GM18873 (cell line): Measurements from ENCODE around the gene ERBB4.

Source experiments
- ATAC-seq: cut with Tn5 transposase; IDR thresholded peaks from one replicate; pipeline ENCODE4 v1.9.1; 2021; ENCODE audit warnings: mild to moderate bottlenecking, moderate library complexity, moderate number of reproducible peaks; ENCODE audit not compliant: unreplicated experiment, low FRiP score

ERBB4 gene

GRCh38 chr2:212441821-212442220, 96.8 kb downstream of the ERBB4 start:
- no peak for ATAC-seq

DNA sequence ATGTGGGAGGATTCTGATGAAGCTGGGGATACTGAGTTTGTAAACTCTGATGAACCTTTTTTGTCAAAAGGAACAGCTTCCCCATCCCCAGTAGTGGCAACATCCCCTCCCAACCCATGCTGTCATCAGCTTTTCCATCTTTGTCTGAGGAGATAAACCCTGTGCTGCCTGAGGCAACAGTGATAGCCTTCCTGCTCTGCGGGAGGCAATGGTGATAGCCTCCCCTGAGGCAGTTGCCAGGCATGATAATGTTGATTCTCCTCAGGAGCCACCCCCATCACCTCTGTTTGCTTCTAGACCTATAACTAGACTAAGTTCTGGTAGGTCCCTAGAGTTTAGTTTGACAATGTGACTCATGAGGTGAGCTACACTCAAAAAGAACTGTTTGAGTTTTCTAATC, 97.5 kb downstream of the ERBB4 start:
- no peak for ATAC-seq

GRCh38 chr2:212428681-212429478, 109.7 kb downstream of the ERBB4 start:
- ATAC-seq = no peak

GRCh38 chr2:212427638-212428037, 111.0 kb downstream of the ERBB4 start:
- ATAC-seq = no peak

DNA sequence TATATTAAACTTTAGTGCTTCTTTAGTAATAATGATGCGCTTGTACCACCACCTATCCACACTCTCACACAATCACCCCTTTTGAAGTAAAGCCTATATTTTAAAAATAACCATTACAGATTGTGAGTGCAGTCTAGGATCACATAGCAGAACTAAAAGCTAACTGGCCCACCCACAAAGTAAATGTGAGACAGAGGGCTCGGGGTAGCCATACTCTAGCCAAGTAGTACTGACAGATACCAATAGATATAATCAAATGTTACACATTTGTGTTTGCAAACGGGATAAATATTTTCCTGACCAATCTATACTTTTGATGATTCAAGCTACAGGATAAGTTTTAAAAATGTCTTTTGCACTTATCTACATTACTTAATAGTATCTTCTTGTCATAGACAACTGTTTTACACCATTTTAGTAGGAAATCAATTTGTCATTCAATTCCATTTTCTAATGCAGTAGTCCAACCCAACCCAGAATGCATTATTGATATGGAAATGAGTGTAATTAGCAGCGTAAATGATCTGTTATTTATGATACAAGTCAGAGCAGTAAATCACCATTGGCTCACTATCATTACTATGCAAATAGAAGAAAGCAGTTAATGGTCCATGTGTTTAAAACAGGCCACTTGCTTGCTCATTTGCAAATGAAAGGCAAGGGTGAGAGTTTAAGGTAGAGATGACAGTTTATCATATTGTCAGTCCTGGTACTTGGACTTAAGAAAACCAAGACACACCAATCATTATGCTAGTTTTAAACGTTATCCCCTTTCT, 111.8 kb downstream of the ERBB4 start:
- ATAC-seq = no peak

- no peak for ATAC-seq
Measured at GRCh38 chr2:212424082-212424481, 114.5 kb downstream of the ERBB4 start.

DNA sequence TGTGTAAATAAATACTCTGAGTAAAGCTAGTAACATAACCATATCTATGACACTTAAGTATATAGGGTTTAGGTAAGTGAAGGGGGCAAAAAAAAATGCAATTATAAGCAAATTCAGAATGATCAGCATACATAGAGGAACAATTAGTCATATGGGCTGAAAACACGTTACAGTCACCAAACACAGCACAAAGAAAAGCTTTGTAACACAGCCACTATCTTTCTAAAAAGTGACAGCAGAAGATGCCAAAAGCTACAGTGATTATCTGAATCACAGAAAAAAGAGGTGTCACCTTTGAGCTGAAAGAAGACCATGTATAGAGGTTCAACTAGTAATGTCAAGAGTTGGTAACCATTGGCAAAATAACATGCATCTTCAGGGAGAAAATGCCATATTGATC, 115.5 kb downstream of the ERBB4 start:
- no peak for ATAC-seq

DNA sequence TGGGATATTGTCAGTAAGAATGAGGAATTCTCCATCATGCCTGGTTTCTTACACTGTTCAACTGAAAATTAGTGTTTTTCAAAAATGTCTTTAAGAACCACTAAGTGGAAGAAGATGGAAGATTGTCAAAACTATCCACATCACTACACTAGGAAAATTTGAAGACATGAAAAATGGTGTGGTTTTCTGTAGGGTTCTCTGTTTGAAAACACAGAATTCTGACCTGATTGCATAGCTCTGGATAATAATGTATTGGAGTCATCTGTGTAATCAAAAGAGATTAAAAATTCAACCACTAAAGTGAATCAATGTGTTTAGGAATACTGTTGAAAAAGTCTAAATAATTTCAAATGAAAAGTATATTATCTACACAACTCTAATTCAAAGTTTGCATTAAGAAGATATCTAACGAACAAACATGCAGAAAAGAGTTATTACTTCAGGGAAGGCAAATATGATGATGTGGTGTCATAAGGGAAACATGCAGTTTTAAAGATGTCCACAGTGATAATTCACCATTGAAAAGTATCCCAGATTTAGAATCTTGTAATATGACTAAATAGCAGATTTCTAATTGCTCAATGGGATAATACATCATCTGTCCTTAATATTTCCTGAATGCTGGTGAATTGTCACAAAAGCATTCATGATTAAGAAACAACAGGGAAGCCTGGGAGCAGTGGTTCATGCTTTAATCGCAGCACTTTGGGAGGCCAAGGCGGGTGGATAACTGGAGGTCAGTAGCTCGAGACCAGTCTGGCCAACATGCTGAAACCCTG, 116.9 kb downstream of the ERBB4 start:
- no peak for ATAC-seq

DNA sequence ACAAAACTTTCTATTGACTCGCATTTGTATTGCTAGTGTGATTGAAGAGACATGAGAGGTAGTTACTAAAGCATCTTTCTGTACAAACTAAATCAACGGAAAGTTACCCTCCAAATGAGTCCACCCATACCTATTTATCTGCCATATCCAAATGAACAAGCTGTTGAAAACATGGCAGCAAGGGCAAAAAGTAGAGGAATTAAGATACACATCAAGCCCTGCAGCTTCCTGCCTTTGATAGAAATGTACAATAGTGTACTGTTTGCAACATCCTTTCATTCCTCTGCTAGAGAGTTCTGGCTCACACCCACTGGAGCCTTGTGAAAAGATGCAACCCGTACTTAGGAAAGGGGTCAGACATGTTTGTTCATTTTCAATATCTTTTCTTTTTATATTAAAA, 122.5 kb downstream of the ERBB4 start:
- ATAC-seq = no peak

- no peak for ATAC-seq
Measured at GRCh38 chr2:212414767-212415211, 123.8 kb downstream of the ERBB4 start.

DNA sequence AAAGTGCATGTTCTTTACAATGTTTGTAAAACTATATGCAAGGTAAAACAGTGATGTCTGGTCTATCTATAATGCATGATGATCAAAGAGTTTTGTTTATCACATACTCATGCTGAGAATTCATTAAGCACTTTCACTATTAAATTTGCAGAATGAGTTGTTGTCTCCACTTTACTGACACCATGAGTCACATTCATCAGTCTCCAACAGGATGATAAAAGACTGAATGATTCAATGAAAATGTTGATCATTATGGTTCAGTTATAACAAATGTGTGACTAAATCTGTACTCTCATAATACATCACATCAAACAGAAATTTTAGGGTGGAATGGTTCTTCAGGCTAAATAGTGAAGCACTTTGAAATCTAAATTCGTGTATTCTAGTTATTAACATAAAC, 129.0 kb downstream of the ERBB4 start:
- ATAC-seq = no peak

DNA sequence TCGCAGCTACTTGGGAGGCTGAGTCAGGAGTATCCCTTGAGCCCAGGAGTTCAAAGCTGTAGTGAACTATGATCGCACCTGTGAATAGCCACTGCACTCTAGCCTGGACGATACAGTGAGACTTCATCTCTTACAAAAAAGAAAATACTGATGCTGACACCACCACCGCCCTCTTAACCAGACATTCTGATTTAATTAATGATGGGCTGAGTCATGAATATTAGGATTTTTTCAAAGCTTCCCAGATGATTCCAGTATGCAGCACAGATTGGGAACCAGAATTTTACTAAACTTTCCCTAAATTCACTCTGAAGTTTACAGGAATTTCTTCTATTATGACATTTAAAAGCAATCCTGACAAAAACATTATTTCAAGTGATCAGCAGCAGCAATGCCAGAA, 130.1 kb downstream of the ERBB4 start:
- ATAC-seq = no peak

DNA sequence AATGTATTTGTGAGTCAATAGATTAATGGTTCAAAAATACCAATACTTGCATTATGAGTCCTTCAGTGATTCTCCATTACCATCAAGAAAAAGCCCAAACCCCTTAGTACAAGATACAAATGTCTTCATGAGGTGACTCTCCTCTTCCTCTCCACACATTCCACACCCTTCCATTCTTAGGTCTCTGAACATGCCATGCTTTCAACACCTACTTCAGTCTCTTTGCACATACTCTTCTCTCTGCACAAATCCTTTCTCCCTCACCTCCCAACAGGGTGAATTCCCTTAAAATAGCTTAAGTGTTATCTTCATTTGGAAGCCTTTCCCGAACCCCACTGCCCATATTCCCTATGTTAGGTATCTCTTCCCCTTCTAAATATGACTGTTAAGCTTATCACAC, 131.9 kb downstream of the ERBB4 start:
- ATAC-seq = no peak

DNA sequence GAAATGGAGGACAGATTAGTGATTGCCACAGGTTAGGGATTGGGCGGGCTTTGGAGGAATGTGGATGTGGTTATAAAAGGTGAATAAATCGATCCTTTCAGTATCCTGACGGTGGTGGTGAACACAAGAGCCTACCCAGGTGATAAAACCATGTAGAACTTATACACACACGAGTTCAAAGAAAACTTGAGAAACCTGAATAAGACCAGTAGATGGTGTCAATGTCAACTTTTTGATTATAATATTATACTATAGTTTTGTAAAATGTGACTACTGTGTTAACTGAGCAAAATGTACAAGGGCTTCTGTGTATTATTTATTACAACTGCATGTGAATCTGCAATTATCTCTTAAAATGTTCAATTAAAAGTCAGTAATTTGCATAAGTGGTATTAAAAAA, 136.3 kb downstream of the ERBB4 start:
- ATAC-seq = no peak

DNA sequence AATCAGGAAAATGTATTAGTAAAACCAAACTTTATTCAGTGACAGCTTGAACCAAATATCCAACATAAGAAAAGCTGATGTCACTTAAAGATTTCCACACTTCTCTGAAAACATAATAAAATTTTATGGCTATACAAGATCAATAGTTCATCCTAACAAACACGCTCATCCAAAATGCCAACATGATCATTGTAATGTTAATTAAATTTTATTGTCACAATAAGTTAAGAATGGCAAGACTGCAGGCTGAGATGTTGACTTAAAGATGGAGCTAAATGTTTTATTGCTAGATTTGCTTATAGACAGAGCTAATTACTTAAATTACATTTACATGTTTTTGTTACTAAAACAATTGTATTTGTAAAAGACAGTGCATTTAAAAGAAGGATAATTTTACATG, 140.3 kb downstream of the ERBB4 start:
- no peak for ATAC-seq

GRCh38 chr2:212392544-212392943, 146.1 kb downstream of the ERBB4 start:
- ATAC-seq = no peak

DNA sequence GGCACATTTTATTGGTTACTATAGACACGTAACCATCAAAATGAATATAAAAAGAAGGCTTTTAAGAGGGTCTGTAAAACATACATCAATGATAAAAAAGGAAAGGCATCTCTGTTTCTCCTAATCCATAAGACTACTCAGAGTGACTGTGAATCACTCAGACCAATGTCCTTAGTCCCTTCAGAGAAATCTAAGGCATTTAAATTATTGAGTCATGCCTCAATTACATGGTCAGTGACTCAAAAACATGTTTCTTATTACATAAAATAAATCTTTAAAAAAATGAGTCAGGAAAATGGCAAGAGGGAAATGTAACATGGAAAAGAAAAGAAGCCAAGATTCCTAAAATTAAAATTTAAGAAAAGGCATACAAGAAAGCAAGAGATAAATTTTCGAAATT, 146.6 kb downstream of the ERBB4 start:
- no peak for ATAC-seq

DNA sequence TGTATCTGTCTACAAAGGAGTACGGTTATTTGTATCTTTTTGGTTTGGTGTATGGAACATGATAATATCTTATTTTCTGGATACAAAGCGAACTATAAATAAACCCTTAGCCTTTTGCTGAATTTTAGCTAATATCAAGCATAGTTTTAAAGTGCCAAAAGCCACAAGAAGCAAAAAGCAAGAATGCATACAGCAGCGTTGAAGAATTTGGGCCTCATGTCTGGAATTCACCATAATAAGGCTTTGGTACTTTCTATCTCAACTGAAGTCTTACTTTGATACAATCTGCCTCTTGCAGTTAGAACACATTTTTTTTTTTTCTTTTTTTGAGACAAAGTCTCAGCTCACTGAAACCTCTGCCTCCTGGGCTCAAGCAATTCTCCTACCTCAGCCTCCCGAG, 151.5 kb downstream of the ERBB4 start:
- ATAC-seq = no peak

DNA sequence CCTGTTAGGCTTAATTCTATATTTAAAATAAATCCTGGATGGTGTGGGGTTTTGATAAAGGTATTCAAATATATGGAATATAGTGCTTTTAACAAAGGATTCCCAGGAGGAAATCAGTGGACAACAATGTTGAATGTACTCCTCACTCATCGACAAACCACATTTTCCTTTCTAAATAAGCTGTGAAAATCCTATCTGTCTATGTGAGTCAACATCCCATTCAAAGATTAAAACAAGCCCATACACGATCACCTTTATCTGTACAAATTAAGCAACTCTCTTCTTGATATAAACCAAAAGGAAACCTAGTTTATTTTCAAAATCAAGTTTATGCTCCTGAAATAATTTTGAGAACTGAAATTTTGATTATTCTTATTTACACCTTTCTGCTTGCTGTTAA, 153.4 kb downstream of the ERBB4 start:
- ATAC-seq = no peak

GRCh38 chr2:212384027-212384426, 154.6 kb downstream of the ERBB4 start:
- no peak for ATAC-seq

GRCh38 chr2:212381428-212382102, 157.0 kb downstream of the ERBB4 start:
- ATAC-seq = no peak
